HG03159 (cell line): ENCODE measurements around the gene RUNX2.
"Not testable (repeated sequence)": the region's sequence is repeated elsewhere in the genome, so short reads cannot be mapped to it uniquely, and the experiment has no call there.

Experiments
- ATAC-seq: cut with Tn5 transposase; IDR thresholded peaks from one replicate; pipeline ENCODE4 v1.9.1; 2021; ENCODE audit warnings: mild to moderate bottlenecking, moderate library complexity; ENCODE audit not compliant: unreplicated experiment

RUNX2 gene

DNA sequence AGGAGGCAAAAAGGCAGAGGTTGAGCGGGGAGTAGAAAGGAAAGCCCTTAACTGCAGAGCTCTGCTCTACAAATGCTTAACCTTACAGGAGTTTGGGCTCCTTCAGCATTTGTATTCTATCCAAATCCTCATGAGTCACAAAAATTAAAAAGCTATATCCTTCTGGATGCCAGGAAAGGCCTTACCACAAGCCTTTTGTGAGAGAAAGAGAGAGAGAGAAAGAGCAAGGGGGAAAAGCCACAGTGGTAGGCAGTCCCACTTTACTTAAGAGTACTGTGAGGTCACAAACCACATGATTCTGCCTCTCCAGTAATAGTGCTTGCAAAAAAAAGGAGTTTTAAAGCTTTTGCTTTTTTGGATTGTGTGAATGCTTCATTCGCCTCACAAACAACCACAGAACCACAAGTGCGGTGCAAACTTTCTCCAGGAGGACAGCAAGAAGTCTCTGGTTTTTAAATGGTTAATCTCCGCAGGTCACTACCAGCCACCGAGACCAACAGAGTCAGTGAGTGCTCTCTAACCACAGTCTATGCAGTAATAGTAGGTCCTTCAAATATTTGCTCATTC lies at the start of gene RUNX2:
TSS of gene RUNX2 (plus strand) at position 375 of the 567 bp plus-strand sequence. CDS start 397 bp downstream, outside the sequence.
- no peak for ATAC-seq

GRCh38 chr6:45278367-45278766 lies 49.8 kb upstream of the RUNX2 start:
- ATAC-seq = no peak

GRCh38 chr6:45286707-45287106 lies 41.4 kb upstream of the RUNX2 start:
- not testable (repeated sequence) for ATAC-seq

- ATAC-seq = no peak
Observed at GRCh38 chr6:45289751-45290514, 38.2 kb upstream of the RUNX2 start.

DNA sequence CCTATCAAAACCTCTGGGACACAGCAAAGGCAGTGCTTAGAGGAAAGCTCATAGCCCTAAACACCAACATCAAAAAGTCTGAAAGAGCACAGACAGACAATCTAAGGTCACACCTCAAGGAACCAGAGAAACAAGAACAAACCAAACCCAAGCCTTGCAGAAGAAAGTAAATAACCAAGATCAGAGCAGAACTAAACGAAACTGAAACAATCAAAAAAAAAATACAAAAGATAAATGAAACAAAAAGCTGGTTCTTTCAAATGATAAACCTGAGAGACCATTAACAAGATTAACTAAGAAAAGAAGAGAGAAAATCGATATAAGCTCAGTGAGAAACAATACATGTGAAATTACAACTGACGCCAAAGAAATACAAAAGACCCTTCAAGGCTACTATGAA lies 34.8 kb upstream of the RUNX2 start:
- no peak for ATAC-seq

- ATAC-seq = not testable (repeated sequence)
Observed at GRCh38 chr6:45294065-45294701, 33.9 kb upstream of the RUNX2 start.

GRCh38 chr6:45297320-45297719 lies 30.8 kb upstream of the RUNX2 start:
- no peak for ATAC-seq

- ATAC-seq = no peak
Observed at GRCh38 chr6:45299096-45299581, 29.0 kb upstream of the RUNX2 start.

GRCh38 chr6:45300736-45301135 lies 27.4 kb upstream of the RUNX2 start:
- no peak for ATAC-seq

- no peak for ATAC-seq
Observed at GRCh38 chr6:45301348-45302142, 26.6 kb upstream of the RUNX2 start.

- ATAC-seq = no peak
Observed at GRCh38 chr6:45302832-45303231, 25.3 kb upstream of the RUNX2 start.

DNA sequence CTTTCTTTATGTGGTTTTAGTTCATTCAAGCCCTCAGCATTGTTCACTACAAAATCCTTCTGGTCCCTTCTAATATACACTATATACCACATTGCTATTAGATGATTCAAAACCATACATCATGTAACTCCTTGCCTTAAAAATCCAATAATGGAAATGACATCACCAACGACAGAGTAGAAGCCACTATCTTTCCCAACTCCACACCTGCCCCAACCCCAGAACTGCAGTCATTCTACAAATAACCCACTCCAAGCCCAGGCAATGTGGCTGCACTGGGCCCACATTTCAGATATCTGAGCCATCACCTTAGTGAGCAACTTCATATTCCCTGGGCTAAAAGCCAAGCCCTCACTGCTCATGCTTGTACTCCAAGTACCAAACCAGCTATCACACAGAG lies 22.6 kb upstream of the RUNX2 start:
- no peak for ATAC-seq

- ATAC-seq = no peak
Observed at GRCh38 chr6:45310118-45310788, 17.9 kb upstream of the RUNX2 start.

DNA sequence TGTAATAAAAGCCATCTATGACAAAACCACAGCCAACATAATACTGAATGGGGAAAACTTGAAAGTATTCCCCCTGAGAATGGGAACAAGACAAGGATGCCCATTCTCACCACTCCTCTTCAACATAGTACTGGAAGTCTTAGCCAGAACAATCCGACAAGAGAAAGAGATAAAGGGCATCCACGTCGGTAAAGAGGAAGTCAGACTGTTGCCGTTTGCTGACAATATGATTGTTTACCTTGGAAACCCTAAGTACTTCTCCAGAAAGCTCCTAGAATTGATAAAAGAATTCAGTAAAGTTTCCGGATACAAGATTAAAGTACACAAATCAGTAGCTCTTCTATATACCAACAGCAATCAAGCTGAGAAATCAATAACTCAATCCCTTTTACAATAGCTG lies 14.0 kb upstream of the RUNX2 start:
- ATAC-seq = no peak

- ATAC-seq = no peak
Observed at GRCh38 chr6:45320349-45320748, 7.8 kb upstream of the RUNX2 start.

- ATAC-seq = no peak
Observed at GRCh38 chr6:45323656-45324224, 4.4 kb upstream of the RUNX2 start.

GRCh38 chr6:45326698-45327417 lies 1.3 kb upstream of the RUNX2 start:
- no peak for ATAC-seq

DNA sequence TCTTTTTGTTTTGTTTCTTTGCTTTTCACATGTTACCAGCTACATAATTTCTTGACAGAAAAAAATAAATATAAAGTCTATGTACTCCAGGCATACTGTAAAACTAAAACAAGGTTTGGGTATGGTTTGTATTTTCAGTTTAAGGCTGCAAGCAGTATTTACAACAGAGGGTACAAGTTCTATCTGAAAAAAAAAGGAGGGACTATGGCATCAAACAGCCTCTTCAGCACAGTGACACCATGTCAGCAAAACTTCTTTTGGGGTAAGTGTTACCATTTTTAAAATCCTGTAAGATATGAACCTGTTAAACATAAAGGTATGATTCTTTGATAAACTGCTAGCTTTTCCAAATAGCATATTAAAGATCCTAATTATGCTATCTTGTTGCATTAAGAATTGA lies 393 bp downstream of the RUNX2 start:
- no peak for ATAC-seq

DNA sequence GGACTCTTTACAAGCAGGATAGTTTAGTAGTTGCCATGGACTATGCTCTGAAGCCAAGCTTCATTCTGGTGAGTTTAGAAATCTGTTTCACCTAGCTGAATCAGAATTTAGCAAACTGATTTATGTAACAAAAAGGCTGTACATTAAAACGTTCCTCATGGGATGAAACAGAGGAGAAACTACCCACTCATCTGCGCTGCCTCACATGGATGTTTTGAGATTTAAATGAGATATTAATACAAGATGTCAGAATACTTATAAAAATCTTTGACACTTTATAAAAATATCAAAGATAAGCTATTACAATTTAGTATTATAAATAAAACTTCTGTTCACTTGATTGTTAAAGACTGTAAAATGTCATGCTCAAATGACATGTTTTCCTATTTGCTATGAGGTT lies 16.8 kb downstream of the RUNX2 start:
- no peak for ATAC-seq
